Memory B cell (primary cell): ENCODE data around the gene DPH1.
"Not testable (repeated sequence)": the region's sequence is repeated elsewhere in the genome, so short reads cannot be mapped to it uniquely, and the experiment has no call there.

Source experiments
- ATAC-seq: fragments of 150-1000 bp; cut with Tn5 transposase; 2 replicates; pipeline ENCODE4 v1.10.0; 2021; ENCODE audit warnings: low read depth, mild to moderate bottlenecking, moderate library complexity
- DNase-seq, 2 donors: peaks; one replicate each; pipeline ENCODE4 v3.0.0; 2022; ENCODE audit warnings: low spot score in 2 of 2
- H3K27ac Mint-ChIP-seq: one replicate; pipeline ENCODE4 v1.8.0; 2022; ENCODE audit warnings: mild to moderate bottlenecking, moderate library complexity, mixed read lengths
- H3K27me3 Mint-ChIP-seq: one replicate; pipeline ENCODE4 v1.8.0; 2022; ENCODE audit warnings: mixed read lengths
- H3K36me3 Mint-ChIP-seq: one replicate; pipeline ENCODE4 v1.8.0; 2022; ENCODE audit warnings: mild to moderate bottlenecking, mixed read lengths
- H3K4me1 Mint-ChIP-seq: one replicate; pipeline ENCODE4 v1.8.0; 2022; ENCODE audit warnings: mixed read lengths
- H3K4me3 Mint-ChIP-seq: one replicate; pipeline ENCODE4 v1.8.0; 2022; ENCODE audit warnings: mild to moderate bottlenecking, moderate library complexity, mixed read lengths
- H3K9me3 Mint-ChIP-seq: one replicate; pipeline ENCODE4 v1.8.0; 2022; ENCODE audit warnings: mixed read lengths

DPH1 gene

GRCh38 chr17:1997289-1997926 lies 32.5 kb upstream of the DPH1 start:
- H3K27ac Mint-ChIP-seq: no peak overlapping the region
- no peak for ATAC-seq

GRCh38 chr17:1997927-1998742 lies 31.8 kb upstream of the DPH1 start:
- Mint-ChIP-seq H3K27me3 (peaks cover 25% of the 10 kb centered on the region), H3K27ac (no peak overlapping the region), H3K4me3 (no peak overlapping the region), H3K9me3 (no peaks in the 10 kb centered on the region), H3K36me3 (peaks cover 3% of the 10 kb centered on the region), H3K4me1 (peaks cover 2% of the 10 kb centered on the region)
- ATAC-seq: no peak
- no peak for DNase-seq

More at GRCh38 chr17:1997289-1997926, 32.5 kb upstream of the DPH1 start:
- no peak for DNase-seq
- no peak overlapping the region for H3K4me3 Mint-ChIP-seq
- H3K27me3 Mint-ChIP-seq: peaks cover 22% of the 10 kb centered on the region
- H3K36me3 Mint-ChIP-seq: peaks cover 3% of the 10 kb centered on the region
- H3K9me3 Mint-ChIP-seq: no peaks in the 10 kb centered on the region
- H3K4me1 Mint-ChIP-seq: peaks cover 2% of the 10 kb centered on the region

- Mint-ChIP-seq H3K4me3 (no peak overlapping the region), H3K9me3 (no peaks in the 10 kb centered on the region), H3K4me1 (peaks cover 2% of the 10 kb centered on the region), H3K27ac (no peak overlapping the region), H3K27me3 (peaks cover 27% of the 10 kb centered on the region), H3K36me3 (peaks cover 3% of the 10 kb centered on the region)
- no peak for ATAC-seq
- DNase-seq: no peak
These were observed 30.2 kb upstream of the DPH1 start for GRCh38 chr17:1999557-2000251.

- ATAC-seq: no peak
- Mint-ChIP-seq H3K9me3 (no peaks in the 10 kb centered on the region), H3K27me3 (peaks cover 16% of the 10 kb centered on the region), H3K27ac (no peak overlapping the region), H3K36me3 (peaks cover 3% of the 10 kb centered on the region), H3K4me3 (no peak overlapping the region), H3K4me1 (peaks cover 2% of the 10 kb centered on the region)
- DNase-seq: no peak
These were observed 27.1 kb upstream of the DPH1 start for GRCh38 chr17:2002767-2003329.

- Mint-ChIP-seq H3K36me3 (peaks cover 3% of the 10 kb centered on the region), H3K4me1 (peaks cover 2% of the 10 kb centered on the region), H3K27me3 (peaks cover 16% of the 10 kb centered on the region), H3K27ac (no peak overlapping the region), H3K9me3 (no peaks in the 10 kb centered on the region), H3K4me3 (no peak overlapping the region)
- no peak for DNase-seq
- ATAC-seq: no peak
These were observed 26.4 kb upstream of the DPH1 start for GRCh38 chr17:2003525-2003924.

GRCh38 chr17:2004435-2004952 lies 25.5 kb upstream of the DPH1 start:
- H3K27ac Mint-ChIP-seq: no peak overlapping the region
- ATAC-seq: no peak
- H3K4me1 Mint-ChIP-seq: no peaks in the 10 kb centered on the region
- H3K27me3 Mint-ChIP-seq: peaks cover 15% of the 10 kb centered on the region
- H3K9me3 Mint-ChIP-seq: no peaks in the 10 kb centered on the region
- DNase-seq: no peak
- peaks cover under 1% of the 10 kb centered on the region for H3K36me3 Mint-ChIP-seq
- no peak overlapping the region for H3K4me3 Mint-ChIP-seq

GRCh38 chr17:2008332-2009126 lies 21.4 kb upstream of the DPH1 start:
- H3K27me3 Mint-ChIP-seq: peaks cover 19% of the 10 kb centered on the region
- no peaks in the 10 kb centered on the region for H3K36me3 Mint-ChIP-seq
- peaks cover 3% of the 10 kb centered on the region for H3K9me3 Mint-ChIP-seq
- no peak overlapping the region for H3K4me3 Mint-ChIP-seq
- DNase-seq: no peak
- no peaks in the 10 kb centered on the region for H3K4me1 Mint-ChIP-seq
- ATAC-seq: no peak
- no peak overlapping the region for H3K27ac Mint-ChIP-seq

GRCh38 chr17:2009737-2010136 lies 20.2 kb upstream of the DPH1 start:
- Mint-ChIP-seq H3K4me1 (no peaks in the 10 kb centered on the region), H3K9me3 (peaks cover 5% of the 10 kb centered on the region), H3K27ac (no peak overlapping the region), H3K4me3 (no peak overlapping the region), H3K27me3 (peaks cover 24% of the 10 kb centered on the region), H3K36me3 (no peaks in the 10 kb centered on the region)
- DNase-seq: no peak
- ATAC-seq: no peak

- Mint-ChIP-seq H3K4me3 (no peak overlapping the region), H3K27me3 (peaks cover 29% of the 10 kb centered on the region), H3K9me3 (peaks cover 5% of the 10 kb centered on the region), H3K4me1 (no peaks in the 10 kb centered on the region), H3K36me3 (no peaks in the 10 kb centered on the region), H3K27ac (no peak overlapping the region)
- ATAC-seq (no peak), DNase-seq (no peak)
These were observed 18.3 kb upstream of the DPH1 start for GRCh38 chr17:2011411-2012371.

- H3K4me3 Mint-ChIP-seq: no peak overlapping the region
- ATAC-seq: no peak
- peaks cover 29% of the 10 kb centered on the region for H3K27me3 Mint-ChIP-seq
- H3K36me3 Mint-ChIP-seq: no peaks in the 10 kb centered on the region
- DNase-seq: no peak
- H3K27ac Mint-ChIP-seq: no peak overlapping the region
- H3K4me1 Mint-ChIP-seq: no peaks in the 10 kb centered on the region
- H3K9me3 Mint-ChIP-seq: peaks cover 5% of the 10 kb centered on the region
These were observed 17.5 kb upstream of the DPH1 start for GRCh38 chr17:2012499-2012898.

- not testable (repeated sequence) for H3K27ac Mint-ChIP-seq, H3K4me1 Mint-ChIP-seq, H3K36me3 Mint-ChIP-seq, DNase-seq, ATAC-seq, H3K4me3 Mint-ChIP-seq, H3K9me3 Mint-ChIP-seq
- peaks cover 32% of the 10 kb centered on the region for H3K27me3 Mint-ChIP-seq
These were observed 16.5 kb upstream of the DPH1 start for GRCh38 chr17:2013220-2013993.

GRCh38 chr17:2013994-2014317 lies 16.0 kb upstream of the DPH1 start:
- Mint-ChIP-seq H3K27me3 (peaks cover 29% of the 10 kb centered on the region), H3K4me1 (peaks cover 4% of the 10 kb centered on the region), H3K36me3 (no peaks in the 10 kb centered on the region), H3K9me3 (peaks cover 5% of the 10 kb centered on the region), H3K27ac (no peak overlapping the region), H3K4me3 (no peak overlapping the region)
- DNase-seq (no peak), ATAC-seq (no peak)
